Activated gamma-delta T cell treated with anti-CD3 and anti-CD28 coated beads, Interleukin-2, amount 50 U/mL, for 16 hours (primary cell): ENCODE results near the gene TMEM232.
"Not testable (repeated sequence)": the region's sequence is repeated elsewhere in the genome, so short reads cannot be mapped to it uniquely, and the experiment has no call there.

Experiments
- DNase-seq: peaks from one replicate; pipeline ENCODE4 v3.0.0-alpha.2; 2020; ENCODE audit warnings: low read depth

TMEM232 gene

GRCh38 chr5:110726249-110727024 lies at the start of gene TMEM232:
Gene TMEM232 (minus strand): TSS chr5:110726671. CDS start chr5:110667352, 59,319 bp downstream.
- peak; percentile 48 for DNase-seq

GRCh38 chr5:110770286-110770685 lies 43.8 kb upstream of the TMEM232 start:
- no peak for DNase-seq

GRCh38 chr5:110769000-110769681 lies 42.7 kb upstream of the TMEM232 start:
- no peak for DNase-seq

GRCh38 chr5:110768138-110768860 lies 41.8 kb upstream of the TMEM232 start:
- DNase-seq: no peak

DNA sequence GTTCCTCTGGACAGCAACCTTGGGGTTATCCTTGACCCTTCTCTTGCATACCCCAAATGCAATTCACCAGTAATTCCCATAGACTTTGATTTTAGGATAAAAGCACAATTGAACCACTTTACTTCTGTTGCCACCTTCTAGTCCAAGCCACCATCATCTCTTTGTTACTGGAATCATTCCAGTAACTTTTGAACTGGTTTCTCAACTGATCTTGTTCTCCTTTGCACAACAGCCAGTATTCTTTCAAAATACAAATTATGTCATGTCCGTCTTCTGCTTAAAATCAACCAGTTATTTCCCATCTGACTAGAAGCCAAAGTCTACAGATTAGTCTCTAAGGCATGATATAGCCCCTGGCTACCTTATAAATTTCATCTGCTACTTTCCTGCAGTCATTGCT lies 33.7 kb upstream of the TMEM232 start:
- no peak for DNase-seq

GRCh38 chr5:110757118-110757729 lies 30.8 kb upstream of the TMEM232 start:
- DNase-seq: no peak

DNA sequence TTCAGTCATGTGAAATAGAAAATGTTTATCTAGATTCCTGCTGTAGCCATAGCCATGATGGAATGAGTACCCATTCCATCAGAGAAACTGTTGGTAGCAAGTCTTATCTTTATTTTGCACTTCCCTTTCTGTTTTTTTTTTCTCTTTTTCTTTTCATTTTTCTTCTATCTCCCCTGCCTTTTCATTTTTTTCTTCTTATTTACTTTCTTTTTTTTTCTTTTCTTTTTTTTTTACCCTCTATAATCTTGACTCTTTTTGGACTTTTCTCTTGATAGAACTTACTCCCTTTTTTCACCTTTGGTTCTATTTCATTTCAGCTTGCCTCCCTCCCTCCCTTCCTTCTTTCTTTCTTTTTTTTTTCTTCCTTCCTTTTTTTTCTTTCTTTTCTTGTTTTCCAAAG lies 27.7 kb upstream of the TMEM232 start:
- DNase-seq: no peak

GRCh38 chr5:110753600-110753999 lies 27.1 kb upstream of the TMEM232 start:
- no peak for DNase-seq

DNA sequence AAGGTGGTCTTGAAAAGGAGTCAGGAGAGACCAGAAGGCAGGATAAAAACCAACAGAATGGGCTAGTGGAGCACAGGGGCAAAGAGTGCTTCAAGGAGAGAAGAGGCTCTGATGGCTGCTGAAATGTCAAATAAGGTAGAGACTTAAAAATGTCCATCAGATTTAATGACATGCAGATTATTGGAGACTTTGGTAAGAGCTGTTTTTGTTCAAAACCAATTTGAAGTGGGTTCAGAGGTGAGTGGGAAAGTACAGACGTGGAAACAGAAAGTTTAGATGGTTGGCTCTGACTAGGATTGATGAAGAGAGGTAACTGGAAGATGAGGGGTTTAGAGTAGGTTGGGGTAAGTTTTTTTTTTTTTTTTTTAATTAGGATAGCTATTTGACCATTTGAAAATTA lies 26.5 kb upstream of the TMEM232 start:
- no peak for DNase-seq

- DNase-seq: peak; percentile 12
These were observed 25.7 kb upstream of the TMEM232 start for GRCh38 chr5:110751902-110752762.

DNA sequence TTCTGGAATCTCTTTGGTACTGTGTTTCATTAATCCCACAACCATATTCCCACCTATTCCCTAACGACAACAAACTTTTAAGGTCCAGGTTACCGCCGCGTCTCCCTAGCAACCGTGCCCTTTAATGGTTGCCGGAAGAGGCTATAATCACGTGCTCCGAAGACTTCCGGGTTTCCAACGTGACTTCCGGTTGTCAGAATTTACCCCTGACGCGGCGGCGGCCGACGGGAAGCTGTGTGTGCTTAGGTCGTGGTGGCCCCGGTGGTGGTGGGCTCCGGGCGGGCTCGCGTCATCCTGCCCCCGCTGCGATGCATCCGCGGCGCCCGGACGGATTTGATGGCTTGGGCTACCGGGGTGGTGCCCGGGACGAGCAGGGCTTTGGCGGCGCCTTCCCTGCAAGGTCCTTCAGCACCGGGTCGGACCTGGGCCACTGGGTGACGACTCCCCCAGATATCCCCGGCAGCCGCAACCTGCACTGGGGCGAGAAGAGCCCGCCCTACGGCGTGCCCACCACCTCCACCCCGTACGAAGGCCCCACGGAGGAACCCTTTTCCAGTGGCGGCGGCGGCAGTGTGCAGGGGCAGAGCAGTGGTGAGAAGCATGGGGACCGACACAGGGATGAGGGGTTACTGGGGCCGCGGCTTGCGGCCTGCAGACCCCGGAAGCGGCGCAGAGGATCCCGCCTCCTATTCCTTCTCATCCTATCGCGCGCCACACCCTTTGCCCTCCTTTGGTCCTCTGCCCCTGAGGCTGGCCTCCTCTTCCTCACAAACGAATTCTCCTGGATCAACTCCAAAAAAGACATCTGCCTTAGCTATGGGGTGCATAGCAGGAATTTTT lies 12.6 kb upstream of the TMEM232 start, which contains the start of gene SLC25A46:
Gene SLC25A46 (plus strand): TSS at position 196 of the 840 bp plus-strand sequence. CDS start 113 bp downstream, at position 309.
- peak; percentile 79 for DNase-seq

DNA sequence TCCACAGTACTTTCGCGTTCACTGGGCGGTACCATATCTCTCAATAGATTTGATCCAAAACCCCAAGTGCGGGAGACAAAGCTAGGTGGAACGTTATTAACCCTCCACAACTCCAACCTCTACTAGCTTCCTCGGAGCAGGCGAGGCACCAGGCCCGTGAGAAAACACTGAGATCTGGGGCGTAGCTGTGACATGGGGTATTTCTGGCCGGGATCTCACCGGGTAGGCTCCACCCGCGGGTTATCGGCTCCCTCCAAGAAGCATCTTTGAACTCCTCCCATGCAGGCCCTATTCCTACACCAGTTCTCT lies 12.0 kb upstream of the TMEM232 start:
- DNase-seq: no peak

GRCh38 chr5:110736753-110737152 lies 10.3 kb upstream of the TMEM232 start:
- DNase-seq: no peak

DNA sequence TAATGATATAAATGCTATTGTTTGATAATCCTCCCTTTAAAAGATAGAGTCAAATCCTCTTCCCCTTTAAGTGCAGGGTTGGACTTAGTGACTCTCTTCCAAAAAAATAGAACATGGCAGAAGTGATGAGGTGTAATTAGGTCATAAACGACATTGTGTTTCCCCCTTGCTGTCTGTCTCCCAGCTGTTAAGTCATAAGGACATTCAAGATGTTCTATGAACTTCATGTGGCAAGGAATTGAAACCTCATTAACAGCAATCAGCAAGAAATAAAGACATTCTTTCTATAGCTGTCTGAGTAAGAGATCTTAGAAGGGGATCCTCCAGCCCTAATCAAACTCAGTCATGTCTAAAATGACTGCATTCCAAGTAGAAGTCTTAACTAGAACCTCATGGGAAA lies 9.1 kb upstream of the TMEM232 start:
- no peak for DNase-seq

DNA sequence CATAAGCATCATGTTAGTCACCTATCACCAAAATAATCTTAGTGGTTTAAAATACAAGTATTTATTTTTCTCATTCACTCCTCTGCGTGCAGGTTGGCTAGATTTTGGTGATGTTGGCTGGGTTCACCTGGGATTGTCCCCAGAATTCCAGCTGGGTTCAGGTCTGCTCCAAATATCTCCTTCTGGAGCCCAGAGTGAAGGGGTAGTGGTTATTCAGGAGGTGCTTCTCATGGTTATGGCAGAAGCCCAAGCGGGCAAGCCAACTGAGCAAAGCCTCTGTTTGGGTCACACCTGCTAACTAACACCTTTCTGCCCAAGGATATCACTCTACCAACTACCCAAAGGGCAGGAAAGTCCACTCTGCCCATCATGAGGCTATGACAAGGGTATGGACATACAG lies 7.6 kb upstream of the TMEM232 start:
- no peak for DNase-seq

DNA sequence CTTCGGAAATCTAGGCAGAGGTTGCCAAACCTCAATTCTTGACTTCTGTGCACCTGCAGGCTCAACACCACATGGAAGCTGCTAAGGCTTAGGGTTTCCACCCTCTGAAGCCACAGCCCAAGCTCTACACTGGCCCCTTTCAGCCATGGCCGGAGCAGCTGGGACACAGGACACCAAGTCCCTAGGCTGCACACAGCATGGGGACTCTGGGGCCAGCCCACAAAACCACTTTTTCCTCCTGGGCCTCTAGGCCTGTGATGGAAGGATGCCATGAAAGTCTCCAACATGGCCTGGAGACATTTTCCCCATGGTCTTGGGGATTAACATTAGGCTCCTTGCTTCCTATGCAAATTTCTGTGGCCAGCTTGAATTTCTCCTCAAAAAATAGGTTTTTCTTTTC lies 5.0 kb upstream of the TMEM232 start:
- not testable (repeated sequence) for DNase-seq

- DNase-seq: no peak
These were observed 499 bp upstream of the TMEM232 start for GRCh38 chr5:110727025-110727314.

GRCh38 chr5:110718311-110718710 lies 8.2 kb downstream of the TMEM232 start:
- DNase-seq: no peak

- no peak for DNase-seq
These were observed 9.9 kb downstream of the TMEM232 start for GRCh38 chr5:110716247-110717245.
